Tibial artery (tissue), 4 donors: ENCODE measurements around the gene SEC31B.

Source experiments
- DNase-seq, 2 donors: peaks; one replicate each; pipeline ENCODE4 v3.0.0-alpha.2; 2019
- H3K27ac ChIP-seq, 2 donors: fragments of 200-600 bp; sonication (generic) in 1 of 2; 1 replicate in 1 of 2; 2 replicates in 1 of 2; pipeline ENCODE4 v1.5.1; 2018 to 2019; ENCODE audit warnings: mild to moderate bottlenecking in 1 of 2
- H3K27me3 ChIP-seq, 2 donors: fragments of 200-600 bp; sonication (generic) in 1 of 2; one replicate each; pipeline versions ENCODE4 v1.5.1 to v1.6.0; 2016 to 2019
- H3K36me3 ChIP-seq, 3 donors: fragments of 200-600 bp; sonication (generic) in 2 of 3; one replicate each; pipeline ENCODE4 v1.5.1; 2016 to 2019; ENCODE audit warnings: mild to moderate bottlenecking in 2 of 3
- H3K4me1 ChIP-seq, 4 donors: fragments of 200-600 bp; sonication (generic) in 2 of 4; 1 replicate in 3 of 4; 2 replicates in 1 of 4; pipeline ENCODE4 v1.5.1; 2016 to 2019
- H3K4me3 ChIP-seq, 2 donors: fragments of 200-600 bp; sonication (generic) in 1 of 2; 1 replicate in 1 of 2; 2 replicates in 1 of 2; pipeline ENCODE4 v1.5.1; 2018 to 2019; ENCODE audit warnings: mild to moderate bottlenecking in 2 of 2
- H3K9me3 ChIP-seq, 3 donors: fragments of 200-600 bp; sonication (generic) in 1 of 3; one replicate each; pipeline ENCODE4 v1.5.1; 2016 to 2019
- CTCF ChIP-seq, 2 experiments: fragments of 200-600 bp in 1 of 2; fragments of 450-650 bp in 1 of 2; IDR thresholded peaks; one replicate each; pipeline ENCODE4 v1.5.1; 2017 to 2019; ENCODE audit warnings: antibody characterized with exemption in 2 of 2, mild to moderate bottlenecking in 1 of 2, moderate library complexity in 1 of 2
- intact Hi-C: fragments of 100-400 bp; cut with DNase I; formaldehyde crosslinking; loops from one replicate; pipeline ENCODE4 v1.15.0; 2023; ENCODE audit warnings: low total_unique reads

The SEC31B gene

GRCh38 chr10:100510533-100511308, 8.9 kb downstream of the SEC31B start:
- Histone ChIP-seq H3K36me3 (peaks cover 17 to 64% (median 41%) of the 10 kb centered on the region in 3 donors), H3K4me1 (no peaks in the 10 kb centered on the region), H3K27ac (no peak overlapping the region), H3K9me3 (no peaks in the 10 kb centered on the region), H3K4me3 (no peak overlapping the region), H3K27me3 (no peaks in the 10 kb centered on the region)
- TF ChIP-seq CTCF (IDR thresholded peaks at IDR 0.05), result no peak
- intact Hi-C loops, result no loop called here
- no peak for DNase-seq

GRCh38 chr10:100509241-100509840, 10.3 kb downstream of the SEC31B start:
- Histone ChIP-seq H3K27me3 (no peaks in the 10 kb centered on the region), H3K9me3 (no peaks in the 10 kb centered on the region), H3K4me1 (no peaks in the 10 kb centered on the region), H3K27ac (no peak overlapping the region), H3K4me3 (no peak overlapping the region), H3K36me3 (peaks cover 9 to 71% (median 47%) of the 10 kb centered on the region in 3 donors)
- intact Hi-C loops, result no loop called here
- no peak for TF ChIP-seq CTCF (IDR thresholded peaks at IDR 0.05)
- no peak for DNase-seq

- TF ChIP-seq CTCF (IDR thresholded peaks at IDR 0.05), result peak; percentile 6
- no peak overlapping the region for H3K4me3 ChIP-seq
- peaks cover 9 to 75% (median 51%) of the 10 kb centered on the region in 3 donors for H3K36me3 ChIP-seq
- no peak overlapping the region for H3K27ac ChIP-seq
- no peaks in the 10 kb centered on the region for H3K4me1 ChIP-seq
- DNase-seq, result no peak
- H3K9me3 ChIP-seq, result no peaks in the 10 kb centered on the region
- intact Hi-C loops, result no loop called here
- H3K27me3 ChIP-seq, result no peaks in the 10 kb centered on the region
Measured at GRCh38 chr10:100508691-100509150, 10.9 kb downstream of the SEC31B start.

- Histone ChIP-seq H3K9me3 (no peaks in the 10 kb centered on the region), H3K27ac (no peak overlapping the region), H3K36me3 (peaks cover 5 to 77% (median 49%) of the 10 kb centered on the region in 3 donors), H3K4me3 (no peak overlapping the region), H3K27me3 (no peaks in the 10 kb centered on the region), H3K4me1 (no peaks in the 10 kb centered on the region)
- intact Hi-C loops, result no loop called here
- no peak for DNase-seq
- TF ChIP-seq CTCF (IDR thresholded peaks at IDR 0.05), result no peak
Measured at GRCh38 chr10:100508266-100508665, 11.4 kb downstream of the SEC31B start.

GRCh38 chr10:100507357-100507732, 12.3 kb downstream of the SEC31B start:
- no peak for TF ChIP-seq CTCF (IDR thresholded peaks at IDR 0.05)
- no peaks in the 10 kb centered on the region for H3K9me3 ChIP-seq
- no peak overlapping the region for H3K4me3 ChIP-seq
- H3K4me1 ChIP-seq, result no peaks in the 10 kb centered on the region
- intact Hi-C loops, result no loop called here
- H3K27ac ChIP-seq, result no peak overlapping the region
- DNase-seq, result no peak
- no peaks in the 10 kb centered on the region for H3K27me3 ChIP-seq
- H3K36me3 ChIP-seq, result peaks cover 5 to 79% (median 45%) of the 10 kb centered on the region in 3 donors
